CD4-positive, CD25-positive, alpha-beta regulatory T cell (primary cell): ENCODE results near the gene CHST11. TPM values are rescaled to one million over a fixed set of nuclear protein-coding genes. Genes with fewer than 3 reads are reported as not detected.

Experiments used
- ATAC-seq, 2 donors: fragments of 150-1000 bp; cut with Tn5 transposase; one replicate each; pipeline ENCODE4 v1.10.0; 2021; ENCODE audit warnings: low read depth in 2 of 2, moderate number of reproducible peaks in 2 of 2, moderate library complexity in 1 of 2
- DNase-seq, 3 donors: peaks; one replicate each; pipeline versions ENCODE4 v3.0.0 to v3.0.0-alpha.2; 2012 to 2022; ENCODE audit warnings: mixed read lengths in 1 of 3
- H3K27ac ChIP-seq: one replicate; pipeline ENCODE4 v1.7.0; 2013; ENCODE audit warnings: mild to moderate bottlenecking, low read length; ENCODE audit not compliant: insufficient read depth, poor library complexity, severe bottlenecking
- H3K27me3 ChIP-seq: one replicate; pipeline ENCODE4 v1.7.0; 2013; ENCODE audit warnings: low read length; ENCODE audit not compliant: control insufficient read depth, insufficient read depth
- H3K36me3 ChIP-seq: one replicate; pipeline ENCODE4 v1.7.0; 2013; ENCODE audit warnings: mild to moderate bottlenecking, low read length, moderate library complexity; ENCODE audit not compliant: control insufficient read depth, insufficient read depth
- H3K4me1 ChIP-seq: 2 replicates; pipeline ENCODE4 v1.7.0; 2013; ENCODE audit warnings: mild to moderate bottlenecking, low read length; ENCODE audit not compliant: insufficient read depth, control insufficient read depth, poor library complexity, severe bottlenecking
- H3K4me3 ChIP-seq: one replicate; pipeline ENCODE4 v1.7.0; 2013; ENCODE audit warnings: low read depth, mild to moderate bottlenecking, low read length, moderate library complexity
- H3K9me3 ChIP-seq, 2 experiments: 1 replicate in 1 of 2; 2 replicates in 1 of 2; pipeline ENCODE4 v1.7.0; 2013; ENCODE audit warnings: low read length in 2 of 2, mild to moderate bottlenecking in 1 of 2, moderate library complexity in 1 of 2; ENCODE audit not compliant: control insufficient read depth in 2 of 2
- H3K27ac Mint-ChIP-seq, 3 donors: one replicate each; pipeline ENCODE4 v1.8.0; 2020 to 2022; ENCODE audit warnings: mild to moderate bottlenecking in 3 of 3, mixed read lengths in 3 of 3, moderate library complexity in 2 of 3
- H3K27me3 Mint-ChIP-seq: one replicate; pipeline ENCODE4 v1.8.0; 2022; ENCODE audit warnings: mild to moderate bottlenecking, mixed read lengths
- H3K36me3 Mint-ChIP-seq: one replicate; pipeline ENCODE4 v1.8.0; 2020; ENCODE audit warnings: mixed read lengths
- H3K4me1 Mint-ChIP-seq, 4 donors: one replicate each; pipeline ENCODE4 v1.8.0; 2020 to 2022; ENCODE audit warnings: mixed read lengths in 4 of 4, mild to moderate bottlenecking in 1 of 4
- H3K4me3 Mint-ChIP-seq, 4 donors: one replicate each; pipeline ENCODE4 v1.8.0; 2020 to 2022; ENCODE audit warnings: mild to moderate bottlenecking in 4 of 4, mixed read lengths in 4 of 4, moderate library complexity in 3 of 4
- H3K9me3 Mint-ChIP-seq, 7 donors: one replicate each; pipeline ENCODE4 v1.8.0; 2020 to 2022; ENCODE audit warnings: mixed read lengths in 7 of 7, mild to moderate bottlenecking in 3 of 7, moderate library complexity in 2 of 7
- polyA plus RNA-seq, 4 donors: library from polyadenylated mRNA; unstranded; fragments of 300-500 nt; fragmentation: Illumina TruSeq; gene quantifications; one replicate each; pipeline ENCODE4 v1.2.3, GENCODE V29; 2021
- total RNA-seq: library from RNA; stranded (reverse); gene quantifications from one replicate; pipeline ENCODE4 v1.2.3, GENCODE V29; 2022

The CHST11 gene
- total and polyA plus RNA-seq, 5 donors from 2014 or later: 70.2 to 192 (median 105) TPM

DNA sequence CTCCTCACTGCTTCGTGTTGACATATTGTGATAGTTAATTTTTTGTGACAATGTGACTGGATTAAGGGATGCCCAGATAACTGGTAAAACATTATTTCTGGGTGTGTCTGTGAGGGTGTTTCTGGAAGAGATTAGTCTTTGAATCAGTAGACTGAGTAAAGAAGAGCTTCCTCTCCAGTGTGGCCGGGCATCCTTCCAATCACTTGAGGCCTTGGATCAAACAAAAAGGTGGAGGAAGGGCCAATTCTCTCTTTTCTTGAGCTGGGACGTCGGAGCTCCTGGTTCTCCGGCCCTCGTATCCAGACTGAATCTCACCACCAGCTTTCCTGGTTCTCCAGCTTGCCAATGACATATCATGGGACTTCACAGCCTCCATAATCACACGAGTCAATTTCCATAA lies 240.4 kb downstream of the CHST11 start:
- Histone ChIP-seq H3K36me3 (peaks cover 11% of the 10 kb centered on the region), H3K27ac (no peak overlapping the region), H3K4me1 (peaks cover 43% of the 10 kb centered on the region), H3K27me3 (no peaks in the 10 kb centered on the region), H3K9me3 (no peaks in the 10 kb centered on the region), H3K4me3 (no peak overlapping the region)
- no peaks in the 10 kb centered on the region for H3K27me3 Mint-ChIP-seq
- ATAC-seq: no peak
- no peaks in the 10 kb centered on the region for H3K9me3 Mint-ChIP-seq
- H3K27ac Mint-ChIP-seq: peak overlapping the region in 1 of 3 donors; percentile 33
- peaks cover 14% of the 10 kb centered on the region for H3K36me3 Mint-ChIP-seq
- H3K4me1 Mint-ChIP-seq: peaks cover 22 to 78% (median 69%) of the 10 kb centered on the region in 4 donors
- peak overlapping the region in 1 of 4 donors; percentile 48 for H3K4me3 Mint-ChIP-seq
- DNase-seq: no peak

GRCh38 chr12:104698871-104699270 lies 242.1 kb downstream of the CHST11 start:
- H3K4me1 ChIP-seq: peaks cover 34% of the 10 kb centered on the region
- peak overlapping the region in 1 of 3 donors; percentile 33 for H3K27ac Mint-ChIP-seq
- H3K9me3 Mint-ChIP-seq: no peaks in the 10 kb centered on the region

GRCh38 chr12:104699489-104700190 lies 242.9 kb downstream of the CHST11 start:
- peaks cover 27% of the 10 kb centered on the region for H3K4me1 ChIP-seq
- H3K4me3 Mint-ChIP-seq: peak overlapping the region in 1 of 4 donors; percentile 5
- no peaks in the 10 kb centered on the region for H3K27me3 Mint-ChIP-seq
- ATAC-seq: no peak
- H3K27ac Mint-ChIP-seq: peak overlapping the region; percentile 33 to 91 (median 78)
- peaks cover 19% of the 10 kb centered on the region for H3K36me3 ChIP-seq
- H3K9me3 Mint-ChIP-seq: no peaks in the 10 kb centered on the region
- no peaks in the 10 kb centered on the region for H3K27me3 ChIP-seq
- H3K9me3 ChIP-seq: no peaks in the 10 kb centered on the region
- H3K4me1 Mint-ChIP-seq: peaks cover 22 to 79% (median 56%) of the 10 kb centered on the region in 4 donors
- H3K4me3 ChIP-seq: no peak overlapping the region
- H3K27ac ChIP-seq: no peak overlapping the region
- peaks cover 14% of the 10 kb centered on the region for H3K36me3 Mint-ChIP-seq
- no peak for DNase-seq

More at GRCh38 chr12:104698871-104699270, 242.1 kb downstream of the CHST11 start:
- no peaks in the 10 kb centered on the region for H3K27me3 ChIP-seq
- no peak overlapping the region for H3K27ac ChIP-seq
- Mint-ChIP-seq H3K27me3 (no peaks in the 10 kb centered on the region), H3K4me3 (no peak overlapping the region), H3K36me3 (peaks cover 14% of the 10 kb centered on the region), H3K4me1 (peaks cover 22 to 83% (median 64%) of the 10 kb centered on the region in 4 donors)
- ATAC-seq (no peak), DNase-seq (no peak)
- peaks cover 18% of the 10 kb centered on the region for H3K36me3 ChIP-seq
- no peak overlapping the region for H3K4me3 ChIP-seq
- H3K9me3 ChIP-seq: no peaks in the 10 kb centered on the region

GRCh38 chr12:104700324-104700723 lies 243.6 kb downstream of the CHST11 start:
- Mint-ChIP-seq H3K9me3 (no peaks in the 10 kb centered on the region), H3K27me3 (no peaks in the 10 kb centered on the region), H3K4me1 (peaks cover 22 to 78% (median 52%) of the 10 kb centered on the region in 4 donors), H3K4me3 (no peak overlapping the region), H3K36me3 (peaks cover 14% of the 10 kb centered on the region), H3K27ac (no peak overlapping the region)
- ATAC-seq (no peak), DNase-seq (no peak)
- Histone ChIP-seq H3K36me3 (peaks cover 19% of the 10 kb centered on the region), H3K4me1 (peaks cover 21% of the 10 kb centered on the region), H3K27ac (no peak overlapping the region), H3K27me3 (no peaks in the 10 kb centered on the region), H3K4me3 (no peak overlapping the region), H3K9me3 (no peaks in the 10 kb centered on the region)

GRCh38 chr12:104701301-104701700 lies 244.6 kb downstream of the CHST11 start:
- H3K4me3 Mint-ChIP-seq: peak overlapping the region in 1 of 4 donors; percentile 38
- Histone ChIP-seq H3K4me1 (peaks cover 13% of the 10 kb centered on the region), H3K36me3 (peaks cover 19% of the 10 kb centered on the region), H3K4me3 (no peak overlapping the region), H3K9me3 (no peaks in the 10 kb centered on the region), H3K27ac (no peak overlapping the region), H3K27me3 (no peaks in the 10 kb centered on the region)
- DNase-seq (no peak), ATAC-seq (no peak)
- H3K36me3 Mint-ChIP-seq: peaks cover 14% of the 10 kb centered on the region
- H3K27me3 Mint-ChIP-seq: no peaks in the 10 kb centered on the region
- H3K27ac Mint-ChIP-seq: peak overlapping the region in 1 of 3 donors; percentile 36
- no peaks in the 10 kb centered on the region for H3K9me3 Mint-ChIP-seq
- peaks cover 15 to 77% (median 50%) of the 10 kb centered on the region in 4 donors for H3K4me1 Mint-ChIP-seq

DNA sequence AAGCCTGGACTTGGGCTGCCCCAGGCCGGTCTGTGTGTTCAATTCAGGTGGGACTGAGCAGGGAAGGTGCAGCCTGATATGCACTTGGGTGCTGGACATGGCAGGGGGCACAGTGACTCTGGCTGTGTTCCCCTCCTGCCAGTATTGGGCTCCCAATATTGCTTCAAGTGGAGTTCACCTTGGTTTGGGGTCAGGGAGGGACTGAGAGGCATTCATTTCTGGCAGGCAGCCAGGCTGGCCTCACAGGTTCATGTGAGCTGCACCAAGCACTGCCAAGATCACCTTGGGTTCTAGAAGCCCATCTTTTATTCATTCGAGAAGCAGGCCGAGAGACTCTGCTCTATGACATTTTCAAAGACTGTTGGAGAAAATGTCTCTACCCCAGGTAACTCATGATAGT lies 245.0 kb downstream of the CHST11 start:
- Mint-ChIP-seq H3K9me3 (no peaks in the 10 kb centered on the region), H3K4me1 (peaks cover 12 to 80% (median 49%) of the 10 kb centered on the region in 4 donors), H3K4me3 (peak overlapping the region in 1 of 4 donors; percentile 38), H3K27ac (no peak overlapping the region), H3K36me3 (peaks cover 14% of the 10 kb centered on the region), H3K27me3 (no peaks in the 10 kb centered on the region)
- DNase-seq: no peak
- Histone ChIP-seq H3K36me3 (peaks cover 19% of the 10 kb centered on the region), H3K27me3 (no peaks in the 10 kb centered on the region), H3K27ac (no peak overlapping the region), H3K4me3 (no peak overlapping the region), H3K4me1 (peaks cover 13% of the 10 kb centered on the region), H3K9me3 (no peaks in the 10 kb centered on the region)
- no peak for ATAC-seq

DNA sequence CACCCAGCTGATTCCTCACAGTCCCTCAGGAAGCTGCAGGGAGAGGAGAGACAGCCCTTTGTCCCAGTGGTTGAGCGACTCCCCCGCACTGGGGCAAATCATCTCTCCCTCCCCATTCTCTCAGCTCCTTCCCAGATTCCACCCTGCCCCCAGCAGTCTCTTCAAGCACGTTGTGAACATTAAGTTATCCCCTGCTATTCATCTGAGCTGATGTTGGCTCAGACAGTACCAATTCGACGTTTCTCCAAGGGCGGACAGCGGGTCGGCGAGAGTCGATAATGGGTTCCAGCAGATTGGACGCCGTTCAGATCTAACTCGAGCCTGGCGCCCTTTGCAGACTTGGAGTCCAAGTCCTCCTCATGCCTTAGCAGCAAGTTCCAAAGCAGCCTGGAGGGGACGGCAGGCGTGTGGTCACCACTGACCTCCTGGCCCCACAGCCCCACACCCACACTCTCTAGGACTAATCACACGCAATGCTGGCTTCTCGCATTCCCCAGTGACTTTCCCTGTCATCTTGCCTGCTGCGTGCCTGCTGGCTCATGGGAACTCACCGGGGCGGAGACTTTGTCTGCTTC lies 245.9 kb downstream of the CHST11 start:
- Mint-ChIP-seq H3K27me3 (no peaks in the 10 kb centered on the region), H3K36me3 (peaks cover 14% of the 10 kb centered on the region), H3K4me3 (no peak overlapping the region), H3K9me3 (no peaks in the 10 kb centered on the region), H3K4me1 (peaks cover 8 to 78% (median 46%) of the 10 kb centered on the region in 4 donors), H3K27ac (peak overlapping the region in 1 of 3 donors; percentile 78)
- DNase-seq: no peak
- H3K36me3 ChIP-seq: peaks cover 15% of the 10 kb centered on the region
- no peaks in the 10 kb centered on the region for H3K27me3 ChIP-seq
- H3K9me3 ChIP-seq: no peaks in the 10 kb centered on the region
- no peak overlapping the region for H3K27ac ChIP-seq
- no peak overlapping the region for H3K4me3 ChIP-seq
- peaks cover 13% of the 10 kb centered on the region for H3K4me1 ChIP-seq
- ATAC-seq: no peak
